Measurements from ENCODE around the gene DLX5. TPM values are rescaled to one million over a fixed set of nuclear protein-coding genes. Genes with fewer than 3 reads are reported as not detected.

Gene DLX5
- total RNA-seq, 4 donors from 2014 or later, result 20.9 to 45.9 (median 35.3) TPM

- no peak for TF ChIP-seq POLR2A (IDR thresholded peaks at IDR 0.05)
- no peak for TF ChIP-seq CTCF (IDR thresholded peaks at IDR 0.05)
- H3K4me3 ChIP-seq (ENCODE audit: low read depth, poor library complexity, severe bottlenecking), result no peak overlapping the region
- WGBS, 2 donors, result 51 to 53% methylated on average over 18 of the region's 18 CpGs
- no peak for DNase-seq (ENCODE audit: low spot score in 2 of 2)
- intact Hi-C loops (cut with DNase I; ENCODE audit: low total_unique reads), result no loop called here
These were observed 14.6 kb downstream of the DLX5 start for GRCh38 chr7:97009753-97010732.

GRCh38 chr7:97008275-97008917 is 16.2 kb downstream of the DLX5 start:
- intact Hi-C loops (cut with DNase I; ENCODE audit: low total_unique reads), result no loop called here
- WGBS, 2 donors, result 87 to 94% methylated on average over 3 of the region's 3 CpGs

GRCh38 chr7:97007583-97007861 is 17.1 kb downstream of the DLX5 start:
- WGBS, 2 donors, result 65 to 80% methylated on average over 8 of the region's 8 CpGs

More at GRCh38 chr7:97008275-97008917, 16.2 kb downstream of the DLX5 start:
- no peak overlapping the region for H3K4me3 ChIP-seq (ENCODE audit: low read depth, poor library complexity, severe bottlenecking)
- TF ChIP-seq CTCF (IDR thresholded peaks at IDR 0.05), result no peak
- no peak for TF ChIP-seq POLR2A (IDR thresholded peaks at IDR 0.05)
- no peak for DNase-seq (ENCODE audit: low spot score in 2 of 2)

GRCh38 chr7:97006816-97007582 is 17.6 kb downstream of the DLX5 start:
- intact Hi-C loops (cut with DNase I; ENCODE audit: low total_unique reads), result no loop called here
- TF ChIP-seq POLR2A (IDR thresholded peaks at IDR 0.05) (no peak), CTCF (IDR thresholded peaks at IDR 0.05) (no peak)
- DNase-seq (ENCODE audit: low spot score in 2 of 2), result no peak
- WGBS, 2 donors, result 45 to 49% methylated on average over 34 to 39 of the region's 39 CpGs
- H3K4me3 ChIP-seq (ENCODE audit: low read depth, poor library complexity, severe bottlenecking), result no peak overlapping the region

More at GRCh38 chr7:97007583-97007861, 17.1 kb downstream of the DLX5 start:
- intact Hi-C loops (cut with DNase I; ENCODE audit: low total_unique reads), result no loop called here
- H3K4me3 ChIP-seq (ENCODE audit: low read depth, poor library complexity, severe bottlenecking), result no peak overlapping the region
- no peak for DNase-seq (ENCODE audit: low spot score in 2 of 2)
- TF ChIP-seq POLR2A (IDR thresholded peaks at IDR 0.05) (no peak), CTCF (IDR thresholded peaks at IDR 0.05) (no peak)

GRCh38 chr7:97006055-97006815 is 18.4 kb downstream of the DLX5 start:
- DNase-seq (ENCODE audit: low spot score in 2 of 2), result peak in 1 of 2 donors; percentile 88
- intact Hi-C loops (cut with DNase I; ENCODE audit: low total_unique reads), result no loop called here
- TF ChIP-seq CTCF (IDR thresholded peaks at IDR 0.05) (peak in 1 of 3 donors; percentile 58), POLR2A (IDR thresholded peaks at IDR 0.05) (no peak)
- no peak overlapping the region for H3K4me3 ChIP-seq (ENCODE audit: low read depth, poor library complexity, severe bottlenecking)
- 3 to 7% methylated on average over 31 to 56 of the region's 83 CpGs for WGBS, 2 donors
